OCI-LY1 (cell line): Measurements from ENCODE around the gene SKIC3.

Source experiments
- CTCF ChIP-seq: fragments of 200-600 bp; sonication (generic), shearing (Covaris generic); IDR thresholded peaks from 2 replicates; pipeline ENCODE4 v1.5.1; 2017; ENCODE audit warnings: mild to moderate bottlenecking, antibody characterized with exemption, low read length, moderate library complexity, mixed read lengths
- EZH2 ChIP-seq: fragments of 200-600 bp; sonication (generic), shearing (Covaris generic); IDR thresholded peaks from 2 replicates; pipeline ENCODE4 v1.8.0; 2017; ENCODE audit warnings: borderline replicate concordance, mixed run types, mild to moderate bottlenecking, antibody characterized with exemption, low read length, moderate library complexity, mixed read lengths

- no peak for TF ChIP-seq CTCF
- TF ChIP-seq EZH2 = no peak
These were observed 21.0 kb downstream of the SKIC3 start for GRCh38 chr5:95533761-95534160.
